ENCODE measurements around the gene ENGASE.

Gene ENGASE

DNA sequence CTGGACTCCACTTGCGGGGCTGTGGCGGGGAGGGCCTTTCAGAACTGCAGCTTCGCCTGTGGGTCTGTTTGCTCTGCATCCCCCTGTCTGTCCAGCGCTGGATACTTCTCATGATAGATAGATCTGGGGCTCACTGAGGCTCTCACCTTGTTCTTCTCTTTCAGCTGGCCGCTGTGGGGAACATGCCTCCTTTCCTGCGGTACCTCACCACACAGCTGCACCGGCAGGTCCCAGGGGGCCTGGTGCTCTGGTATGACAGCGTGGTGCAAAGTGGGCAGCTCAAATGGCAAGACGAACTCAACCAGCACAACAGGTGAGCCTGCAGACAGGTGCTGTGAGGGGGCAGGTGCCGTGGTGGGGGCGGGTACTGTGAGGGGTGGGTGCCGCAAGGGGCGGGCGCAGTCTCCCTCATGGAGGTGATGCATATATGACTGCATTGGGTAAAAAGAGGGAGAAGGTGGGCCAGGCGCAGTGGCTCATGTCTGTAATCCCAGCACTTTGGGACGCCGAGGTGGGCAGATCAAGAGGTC lies 6.2 kb downstream of the ENGASE start:
- DNase-seq, result no peak

- no peak for DNase-seq
Observed at GRCh38 chr17:79081571-79082276, 7.1 kb downstream of the ENGASE start.

DNA sequence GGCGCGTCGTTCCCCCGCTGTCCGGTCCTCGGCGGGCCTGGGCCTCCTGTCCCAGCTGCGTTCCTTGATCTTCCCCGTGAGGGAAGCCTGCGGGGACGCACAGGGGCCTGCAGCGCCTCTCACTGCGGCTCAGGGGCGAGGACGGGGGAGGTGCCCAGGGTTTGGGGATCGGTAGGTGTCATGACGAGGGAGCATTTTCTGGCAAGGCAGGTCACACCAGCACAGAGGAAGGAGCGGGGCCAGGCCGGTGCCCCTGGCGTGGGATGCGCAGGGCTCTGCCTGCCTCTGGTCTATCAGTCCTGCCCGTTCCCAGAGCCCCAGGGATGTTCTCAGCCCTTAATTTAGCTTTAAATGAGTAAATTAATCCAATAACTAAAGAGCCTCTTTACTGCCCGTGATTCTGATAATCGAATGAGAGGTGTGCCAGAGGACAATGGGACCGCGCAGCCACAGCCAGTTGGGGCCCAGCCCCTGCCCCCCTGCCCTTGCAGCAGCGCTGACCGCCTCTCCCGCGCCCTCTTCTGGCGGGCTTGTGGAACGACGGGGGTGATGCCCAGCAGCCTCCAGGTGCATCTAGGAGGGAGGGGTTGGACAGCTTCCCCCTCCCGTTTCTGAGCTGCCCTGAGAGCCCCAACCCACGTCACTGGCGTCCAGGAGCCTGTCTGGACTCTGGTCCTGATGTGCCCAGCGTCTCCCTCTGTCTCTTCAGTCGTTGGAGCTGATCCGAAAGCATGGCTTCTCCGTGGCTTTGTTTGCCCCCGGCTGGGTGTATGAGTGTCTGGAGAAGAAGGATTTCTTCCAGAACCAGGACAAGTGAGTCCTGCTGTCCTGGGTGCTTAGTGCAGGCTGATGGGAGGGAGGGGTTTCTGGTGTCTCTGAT lies 7.9 kb downstream of the ENGASE start:
- peak; percentile 26 for DNase-seq

DNA sequence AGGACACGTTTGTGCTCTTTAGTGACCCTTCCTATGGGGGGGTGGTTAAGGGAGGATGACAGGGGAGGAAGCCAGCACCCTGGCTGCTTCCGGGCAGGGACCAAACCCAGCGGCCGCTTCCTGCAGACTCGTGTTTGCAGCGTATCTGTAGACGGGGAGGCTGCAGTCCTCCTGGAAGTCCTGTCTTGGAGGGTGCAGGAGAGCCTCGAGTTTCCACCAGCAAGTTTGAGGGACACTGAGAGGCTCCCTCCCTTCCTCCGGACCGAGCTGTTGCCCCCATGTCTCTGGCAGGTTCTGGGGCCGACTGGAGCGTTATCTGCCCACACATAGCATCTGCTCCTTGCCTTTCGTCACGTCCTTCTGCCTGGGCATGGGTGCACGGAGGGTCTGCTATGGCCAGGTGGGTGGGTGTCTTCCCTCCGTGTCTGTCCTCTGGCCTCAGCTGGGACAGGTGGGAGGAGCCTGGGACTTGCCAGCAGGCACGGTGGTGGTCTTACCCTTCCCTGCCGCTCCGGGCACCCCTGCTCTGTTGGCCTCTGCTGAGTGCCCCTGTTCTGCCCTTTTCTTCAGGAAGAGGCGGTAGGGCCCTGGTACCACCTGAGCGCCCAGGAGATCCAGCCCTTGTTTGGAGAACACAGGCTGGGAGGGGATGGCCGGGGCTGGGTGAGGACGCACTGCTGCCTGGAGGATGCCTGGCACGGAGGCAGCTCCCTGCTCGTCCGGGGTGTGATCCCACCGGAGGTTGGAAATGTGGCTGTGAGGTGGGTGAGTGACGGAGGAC lies 8.8 kb downstream of the ENGASE start:
- DNase-seq, result no peak

DNA sequence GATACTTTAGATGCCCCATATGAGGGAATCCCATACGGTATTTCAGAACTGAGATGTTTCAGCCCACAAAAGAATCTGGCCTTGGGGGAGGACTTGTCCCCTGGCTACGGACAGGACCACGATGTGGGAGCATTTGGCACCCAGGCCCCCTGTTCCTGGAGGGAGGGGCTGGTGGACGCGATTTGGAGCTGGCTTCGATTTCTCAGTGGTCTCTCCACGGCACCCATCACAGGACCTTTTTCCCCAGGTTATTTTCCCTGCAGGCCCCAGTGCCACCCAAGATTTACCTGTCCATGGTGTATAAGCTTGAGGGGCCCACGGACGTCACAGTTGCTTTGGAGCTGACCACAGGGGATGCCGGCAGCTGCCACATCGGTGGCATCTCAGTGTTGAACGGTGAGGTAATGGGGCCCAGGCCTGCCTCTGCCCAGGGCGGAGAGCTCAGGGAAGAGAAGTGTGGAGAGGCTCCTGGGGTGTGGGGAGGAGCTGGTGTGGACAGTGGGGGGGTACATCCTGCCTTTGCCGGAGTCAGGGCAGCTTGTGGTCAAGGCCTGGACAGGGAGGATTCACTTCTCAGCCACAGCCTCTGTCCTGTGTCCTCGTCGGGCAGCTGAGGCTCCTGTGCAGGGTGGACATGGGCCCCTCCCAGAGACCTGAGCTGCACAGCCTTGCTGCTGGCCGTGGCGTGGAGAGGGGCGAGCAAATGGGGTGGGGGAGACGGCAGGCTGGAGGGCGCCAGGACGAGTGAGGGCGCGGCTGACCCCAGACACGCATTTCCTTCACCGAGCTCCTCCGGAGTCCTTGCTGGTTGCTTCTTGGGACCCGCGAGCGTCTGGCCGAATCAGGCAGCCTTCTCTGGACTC lies 9.9 kb downstream of the ENGASE start:
- DNase-seq, result no peak

- DNase-seq, result no peak
Observed at GRCh38 chr17:79085154-79085920, 10.7 kb downstream of the ENGASE start.

GRCh38 chr17:79085921-79086551 lies 11.4 kb downstream of the ENGASE start:
- DNase-seq, result no peak

- no peak for DNase-seq
Observed at GRCh38 chr17:79086609-79087427, 12.2 kb downstream of the ENGASE start.

DNA sequence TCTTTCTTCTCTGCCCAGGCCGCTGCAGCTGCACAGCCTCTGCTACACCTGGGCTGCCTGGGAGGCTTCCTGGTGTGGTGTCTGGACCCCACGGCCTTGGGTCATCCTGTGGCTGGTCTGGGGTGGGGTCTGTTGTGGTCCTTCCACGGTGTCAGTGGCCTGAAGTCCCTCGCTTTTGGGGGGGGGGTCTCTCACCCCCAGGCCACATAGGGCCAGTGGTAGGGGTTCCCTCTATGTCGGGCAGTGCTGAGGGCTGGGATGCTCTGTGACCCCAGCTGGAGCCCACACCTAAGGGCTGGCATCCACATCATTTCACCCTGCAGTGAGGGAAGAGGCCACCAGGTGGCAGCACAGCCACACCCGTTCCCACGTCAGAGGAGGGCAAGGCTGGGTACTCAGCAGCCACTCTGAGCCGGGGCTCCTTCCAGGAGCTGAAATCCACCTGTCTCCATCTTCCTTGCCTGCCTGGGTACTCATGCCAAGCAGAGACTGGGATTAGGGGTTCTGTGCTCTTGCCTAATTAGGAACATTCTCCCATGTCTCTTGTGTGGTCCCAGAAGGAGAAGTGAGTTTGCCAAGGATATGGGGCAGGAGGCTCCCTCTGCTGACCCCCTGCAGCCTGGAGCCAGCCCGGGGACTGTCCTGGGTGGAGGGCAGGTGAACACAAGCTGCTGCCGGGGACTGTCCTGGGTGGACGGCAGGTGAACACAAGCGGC lies 13.0 kb downstream of the ENGASE start:
- DNase-seq, result peak; percentile 28

DNA sequence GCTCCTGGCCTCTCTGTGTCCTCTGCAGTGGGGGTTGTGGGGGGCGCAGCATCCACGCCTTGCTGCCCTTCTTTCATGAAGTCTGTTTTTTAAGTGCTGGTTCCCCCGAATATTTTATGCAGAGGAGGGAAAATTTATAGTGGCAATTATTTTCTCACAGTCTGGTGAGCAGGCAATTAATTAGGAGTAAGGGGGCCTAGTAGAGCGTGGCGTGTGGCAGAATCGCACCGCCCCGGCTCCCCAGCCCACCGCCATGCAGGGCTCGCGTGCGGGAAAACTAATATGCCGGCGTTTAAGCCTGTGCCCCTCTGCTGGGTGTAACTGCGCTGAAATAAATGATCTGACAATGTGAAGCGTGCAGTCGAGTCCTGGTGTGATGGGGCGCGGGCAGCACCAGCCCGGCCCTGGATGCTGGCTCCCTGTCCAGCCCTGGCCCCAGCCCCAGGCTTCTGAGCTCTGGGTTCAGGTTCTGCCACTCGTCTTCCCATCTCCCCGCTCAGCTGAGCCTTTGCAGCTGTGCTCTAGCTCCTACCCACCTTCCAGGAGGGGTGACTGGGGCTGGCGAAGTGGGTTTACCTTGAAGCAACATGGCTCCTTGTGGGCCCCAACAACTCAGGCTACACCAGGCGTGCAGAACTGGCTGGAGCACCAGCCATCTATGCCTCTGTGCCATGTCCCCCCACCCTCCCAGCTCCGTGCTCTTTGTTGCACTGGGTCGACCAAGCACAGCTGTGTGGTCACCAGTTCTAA lies 13.8 kb downstream of the ENGASE start:
- no peak for DNase-seq

DNA sequence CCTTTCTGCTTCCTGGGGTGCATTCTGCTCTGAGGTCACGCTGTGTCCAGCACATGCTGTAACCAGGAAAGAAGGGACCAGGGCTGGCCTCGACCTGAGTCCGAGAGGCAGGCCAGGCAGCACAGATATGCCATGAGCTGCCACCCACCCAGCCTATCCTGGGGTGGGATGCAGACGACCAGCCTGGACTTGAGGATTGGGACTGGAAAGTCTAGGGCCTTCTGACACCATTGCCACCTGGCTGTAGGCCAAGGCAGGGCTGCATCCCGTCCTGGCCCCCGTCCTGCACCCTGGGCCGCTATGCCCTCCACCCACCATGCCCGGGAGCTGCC lies 14.3 kb downstream of the ENGASE start:
- no peak for DNase-seq

- DNase-seq, result no peak
Observed at GRCh38 chr17:79089720-79090442, 15.3 kb downstream of the ENGASE start.

DNA sequence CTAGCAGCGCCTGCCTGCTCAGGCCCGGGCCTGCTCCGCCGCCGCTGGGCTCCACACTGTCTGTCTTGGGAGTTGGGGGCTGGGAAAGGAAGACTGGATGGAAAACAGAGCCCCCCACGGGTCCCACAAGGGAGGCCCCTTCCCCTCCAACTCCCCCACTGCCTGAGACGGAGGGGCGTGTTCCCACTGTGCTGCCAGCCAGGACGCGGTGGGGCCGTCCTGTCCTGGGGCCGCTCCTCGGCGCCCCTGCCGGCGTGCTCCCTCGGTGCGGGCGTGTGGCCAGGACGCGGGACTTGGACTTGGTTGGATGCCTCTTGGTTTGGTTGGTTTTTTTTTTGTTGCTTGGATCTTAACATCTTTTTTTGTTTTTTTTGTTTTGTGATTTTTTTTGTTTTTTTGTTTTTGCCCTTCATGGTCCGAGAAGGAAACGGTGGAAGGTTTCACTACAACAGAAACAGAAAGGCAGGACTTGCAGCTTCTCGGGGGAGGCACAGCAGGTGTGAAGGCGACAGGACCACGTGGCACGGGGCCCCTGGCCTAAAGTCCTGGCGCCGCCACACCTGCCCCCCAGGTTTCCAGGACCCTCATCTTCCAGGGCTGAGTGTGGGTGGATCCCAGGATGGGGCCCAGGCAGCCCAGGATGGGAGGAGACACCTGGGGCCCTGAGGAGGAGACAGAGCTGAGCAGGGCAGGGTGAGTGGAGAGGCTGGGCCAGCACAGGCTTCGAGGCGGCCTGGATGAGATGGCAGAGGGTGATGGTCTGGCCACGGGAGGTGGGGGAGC lies 16.0 kb downstream of the ENGASE start:
- no peak for DNase-seq

- no peak for DNase-seq
Observed at GRCh38 chr17:79091226-79091670, 16.6 kb downstream of the ENGASE start.

DNA sequence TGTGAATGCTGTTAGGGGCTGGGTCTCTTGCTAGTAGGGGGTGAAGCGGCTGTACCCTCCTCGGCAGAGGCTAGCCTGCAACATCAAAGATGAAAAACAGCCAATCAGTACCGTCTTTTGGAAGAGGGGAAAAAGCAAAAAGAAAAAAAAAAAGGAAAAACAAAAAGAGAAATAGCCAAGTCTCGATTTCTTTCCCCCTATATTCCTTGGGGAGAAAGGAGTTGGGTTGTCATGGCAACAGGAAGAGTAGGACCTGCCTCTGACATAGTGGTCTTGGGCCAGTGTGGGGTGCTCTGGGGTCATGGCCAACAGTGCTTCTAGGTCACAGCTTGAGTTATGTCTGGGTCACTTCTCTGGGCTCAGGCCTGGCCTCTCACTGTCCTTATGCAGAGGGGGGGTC lies 17.9 kb downstream of the ENGASE start:
- no peak for DNase-seq

- DNase-seq, result no peak
Observed at GRCh38 chr17:79093270-79093669, 18.6 kb downstream of the ENGASE start.

GRCh38 chr17:79094261-79094660 lies 19.6 kb downstream of the ENGASE start:
- DNase-seq, result no peak
